Breast epithelium (tissue), 3 donors: ENCODE measurements around the gene HADHB.

Source experiments
- CTCF ChIP-seq, 3 donors: fragments of 450-650 bp; IDR thresholded peaks; one replicate each; pipeline ENCODE4 v1.5.1; 2016 to 2017; ENCODE audit warnings: antibody characterized with exemption in 3 of 3, mild to moderate bottlenecking in 3 of 3, moderate library complexity in 3 of 3
- POLR2A ChIP-seq: fragments of 450-650 bp; IDR thresholded peaks from one replicate; pipeline ENCODE4 v1.6.1; 2016; ENCODE audit warnings: antibody characterized with exemption, mild to moderate bottlenecking, moderate library complexity

GRCh38 chr2:26317377-26318105 is 72.8 kb downstream of the HADHB start:
- TF ChIP-seq CTCF (IDR thresholded peaks at IDR 0.05), result no peak
- TF ChIP-seq POLR2A, result no peak
